Chondrocyte (in vitro differentiated cells): Measurements from ENCODE around the gene EEF1AKMT3. TPM values are rescaled to one million over a fixed set of nuclear protein-coding genes. Genes with fewer than 3 reads are reported as not detected.

Source experiments
- DNase-seq: peaks from one replicate; pipeline ENCODE4 v3.0.0; 2021; ENCODE audit warnings: mixed read lengths, low spot score
- H3K27ac Mint-ChIP-seq: one replicate; pipeline ENCODE4 v1.8.0; 2021; ENCODE audit warnings: mild to moderate bottlenecking, moderate library complexity, mixed read lengths; ENCODE audit not compliant: unreplicated experiment
- H3K27me3 Mint-ChIP-seq: 2 replicates; pipeline ENCODE4 v1.8.0; 2021; ENCODE audit warnings: low read depth, mixed read lengths
- H3K36me3 Mint-ChIP-seq: 2 replicates; pipeline ENCODE4 v1.8.0; 2021; ENCODE audit warnings: low read depth, mixed read lengths
- H3K4me1 Mint-ChIP-seq: 2 replicates; pipeline ENCODE4 v1.8.0; 2021; ENCODE audit warnings: low read depth, mild to moderate bottlenecking, mixed read lengths
- H3K4me3 Mint-ChIP-seq: one replicate; pipeline ENCODE4 v1.8.0; 2021; ENCODE audit warnings: mild to moderate bottlenecking, moderate library complexity, mixed read lengths; ENCODE audit not compliant: unreplicated experiment
- H3K9me3 Mint-ChIP-seq: 2 replicates; pipeline ENCODE4 v1.8.0; 2021; ENCODE audit warnings: low read depth, mixed read lengths
- CTCF ChIP-seq: fragments of 200-600 bp; sonication (generic); IDR thresholded peaks from 2 replicates; pipeline ENCODE4 v1.5.0; 2021; ENCODE audit warnings: antibody characterized with exemption, mild to moderate bottlenecking, moderate library complexity
- total RNA-seq: library from RNA; stranded (reverse); gene quantifications from 3 replicates; pipeline ENCODE4 v1.2.1, GENCODE V29; 2021

EEF1AKMT3 gene
- total RNA-seq, 1 donor from 2014 or later = 13.6 TPM

- Mint-ChIP-seq H3K27me3 (peaks cover 3% of the 10 kb centered on the region), H3K9me3 (no peaks in the 10 kb centered on the region), H3K27ac (no peak overlapping the region), H3K4me3 (peak overlapping the region; percentile 33), H3K4me1 (peaks cover 13% of the 10 kb centered on the region), H3K36me3 (peaks cover 13% of the 10 kb centered on the region)
- DNase-seq = no peak
- no peak for TF ChIP-seq CTCF
Observed at GRCh38 chr12:57724936-57725740, 47.3 kb upstream of the EEF1AKMT3 start.

GRCh38 chr12:57725851-57726150 is 46.6 kb upstream of the EEF1AKMT3 start:
- no peak for TF ChIP-seq CTCF

DNA sequence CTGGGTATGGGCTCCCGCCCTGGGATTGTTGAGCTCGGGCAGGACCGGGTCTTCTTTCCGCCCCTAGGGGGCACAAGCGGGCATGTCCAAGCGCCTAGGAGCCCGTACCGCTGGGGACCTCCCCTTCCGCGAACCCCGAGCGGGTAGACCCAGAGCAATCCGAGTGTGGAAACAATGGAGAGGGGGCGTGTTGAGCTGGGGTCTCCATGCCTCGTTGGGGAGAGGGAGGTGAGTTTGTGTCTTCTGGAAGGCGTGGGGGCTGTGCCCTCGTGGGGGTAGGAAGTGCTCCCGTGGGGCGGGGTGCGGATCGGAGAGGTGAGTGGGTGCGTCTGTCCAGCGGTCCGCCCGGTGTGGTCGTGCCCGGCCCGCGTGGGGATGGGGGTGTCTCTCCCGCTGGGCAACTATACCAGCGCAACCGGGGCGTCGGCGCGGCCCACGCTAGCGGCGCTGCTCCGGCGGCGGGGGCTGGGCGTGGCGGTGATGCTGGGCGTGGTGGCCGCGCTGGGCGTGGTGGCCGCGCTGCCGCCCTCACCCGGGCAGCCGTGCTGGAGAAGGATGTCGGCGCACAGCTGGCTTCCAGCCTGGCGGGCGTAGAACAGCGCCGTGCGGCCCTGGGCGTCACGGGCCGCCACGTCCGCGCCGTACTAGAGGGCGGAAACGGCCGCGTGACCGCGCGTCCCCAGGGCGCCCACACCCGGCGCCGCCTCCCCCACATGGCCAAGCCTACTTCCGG is 46.1 kb upstream of the EEF1AKMT3 start:
- peaks cover 7% of the 10 kb centered on the region for H3K36me3 Mint-ChIP-seq
- TF ChIP-seq CTCF = peak; percentile 89
- H3K9me3 Mint-ChIP-seq = no peaks in the 10 kb centered on the region
- H3K27me3 Mint-ChIP-seq = peaks cover 3% of the 10 kb centered on the region
- H3K27ac Mint-ChIP-seq = peak overlapping the region; percentile 93
- H3K4me3 Mint-ChIP-seq = peak overlapping the region; percentile 96
- DNase-seq = no peak
- H3K4me1 Mint-ChIP-seq = peaks cover 13% of the 10 kb centered on the region

More at GRCh38 chr12:57725851-57726150, 46.6 kb upstream of the EEF1AKMT3 start:
- Mint-ChIP-seq H3K27me3 (peaks cover 3% of the 10 kb centered on the region), H3K4me1 (peaks cover 13% of the 10 kb centered on the region), H3K36me3 (peaks cover 10% of the 10 kb centered on the region), H3K4me3 (peak overlapping the region; percentile 96), H3K27ac (peak overlapping the region; percentile 93), H3K9me3 (no peaks in the 10 kb centered on the region)
- DNase-seq = no peak

DNA sequence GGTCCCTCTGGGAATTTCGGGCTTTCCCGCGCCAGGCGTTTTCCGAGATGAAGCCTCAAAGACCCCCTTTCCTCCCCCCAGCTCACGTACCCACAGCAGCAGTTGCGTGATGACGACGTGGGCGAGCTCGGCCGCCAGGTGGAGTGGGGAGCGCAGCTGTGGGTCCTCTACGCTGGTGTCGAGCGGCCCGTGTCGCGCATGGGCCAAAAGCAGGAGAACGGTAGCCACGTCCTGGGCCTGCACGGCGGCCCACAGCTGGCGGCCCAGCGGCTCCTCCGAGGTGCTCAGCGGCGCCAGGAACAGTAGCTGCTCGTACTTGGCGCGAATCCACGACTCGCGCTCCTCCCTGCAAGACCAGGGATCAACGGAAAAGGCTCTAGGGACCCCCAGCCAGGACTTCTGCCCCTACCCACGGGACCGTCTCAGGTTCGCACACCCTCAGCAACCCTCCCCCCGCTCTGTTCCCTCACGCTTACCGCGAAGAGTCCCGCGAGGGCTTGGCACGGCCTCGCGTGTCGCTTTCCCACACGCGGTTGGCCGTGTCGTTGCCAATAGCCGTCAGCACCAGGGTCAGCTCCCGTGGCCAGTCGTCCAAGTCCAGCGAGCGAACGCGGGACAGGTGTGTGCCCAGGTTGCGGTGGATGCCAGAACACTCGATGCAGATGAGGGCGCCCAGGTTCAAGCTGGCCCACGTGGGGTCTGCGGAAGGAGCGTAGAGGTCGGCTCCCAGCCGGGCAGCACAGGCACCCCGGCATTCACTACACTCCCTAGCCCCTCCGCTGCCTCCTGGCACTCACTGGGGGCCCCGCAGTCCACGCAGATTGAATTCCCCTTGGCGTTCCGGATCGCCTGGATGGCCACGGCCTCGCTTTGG is 45.3 kb upstream of the EEF1AKMT3 start:
- peak overlapping the region; percentile 45 for H3K27ac Mint-ChIP-seq
- DNase-seq = no peak
- peaks cover 3% of the 10 kb centered on the region for H3K27me3 Mint-ChIP-seq
- H3K4me1 Mint-ChIP-seq = peaks cover 13% of the 10 kb centered on the region
- peak; percentile 32 for TF ChIP-seq CTCF
- H3K4me3 Mint-ChIP-seq = peak overlapping the region; percentile 96
- peaks cover 2% of the 10 kb centered on the region for H3K36me3 Mint-ChIP-seq
- no peaks in the 10 kb centered on the region for H3K9me3 Mint-ChIP-seq
